ENCODE measurements around the gene CASZ1.

The CASZ1 gene

GRCh38 chr1:10657088-10657847 is 139.2 kb downstream of the CASZ1 start:
- H3K4me3 ChIP-seq (ENCODE audit: low read depth in 1 of 2, low read length in 2 of 2) = no peak overlapping the region
- peaks cover 34% of the 10 kb centered on the region for H3K36me3 ChIP-seq (ENCODE audit: insufficient read depth, low read length)
- peak overlapping the region; percentile 27 for H3K9ac ChIP-seq (ENCODE audit: low read length)
- no peaks in the 10 kb centered on the region for H3K27me3 ChIP-seq (ENCODE audit: control insufficient read depth in 1 of 2, insufficient read depth in 2 of 2, low read length in 2 of 2)
- no peaks in the 10 kb centered on the region for H3K9me3 ChIP-seq (ENCODE audit: low read length)
- peaks cover 73% of the 10 kb centered on the region for H3K4me1 ChIP-seq (ENCODE audit: insufficient read depth, low read length)
- peak overlapping the region; percentile 90 for H3K27ac ChIP-seq (ENCODE audit: low read depth, low read length)

- peaks cover 80% of the 10 kb centered on the region for H3K4me1 ChIP-seq (ENCODE audit: insufficient read depth, low read length)
- H3K27me3 ChIP-seq (ENCODE audit: control insufficient read depth in 1 of 2, insufficient read depth in 2 of 2, low read length in 2 of 2) = no peaks in the 10 kb centered on the region
- H3K27ac ChIP-seq (ENCODE audit: low read depth, low read length) = peak overlapping the region; percentile 90
- H3K9ac ChIP-seq (ENCODE audit: low read length) = no peak overlapping the region
- peaks cover 38% of the 10 kb centered on the region for H3K36me3 ChIP-seq (ENCODE audit: insufficient read depth, low read length)
- no peak overlapping the region for H3K4me3 ChIP-seq (ENCODE audit: low read depth in 1 of 2, low read length in 2 of 2)
- H3K9me3 ChIP-seq (ENCODE audit: low read length) = no peaks in the 10 kb centered on the region
These were observed 140.0 kb downstream of the CASZ1 start for GRCh38 chr1:10656431-10656830.

- peak overlapping the region; percentile 90 for H3K27ac ChIP-seq (ENCODE audit: low read depth, low read length)
- H3K27me3 ChIP-seq (ENCODE audit: control insufficient read depth in 1 of 2, insufficient read depth in 2 of 2, low read length in 2 of 2) = no peaks in the 10 kb centered on the region
- no peaks in the 10 kb centered on the region for H3K9me3 ChIP-seq (ENCODE audit: low read length)
- peaks cover 37% of the 10 kb centered on the region for H3K36me3 ChIP-seq (ENCODE audit: insufficient read depth, low read length)
- no peak overlapping the region for H3K9ac ChIP-seq (ENCODE audit: low read length)
- H3K4me1 ChIP-seq (ENCODE audit: insufficient read depth, low read length) = peaks cover 87% of the 10 kb centered on the region
- no peak overlapping the region for H3K4me3 ChIP-seq (ENCODE audit: low read depth in 1 of 2, low read length in 2 of 2)
These were observed 141.4 kb downstream of the CASZ1 start for GRCh38 chr1:10655002-10655401.

- peak overlapping the region; percentile 90 for H3K27ac ChIP-seq (ENCODE audit: low read depth, low read length)
- no peaks in the 10 kb centered on the region for H3K9me3 ChIP-seq (ENCODE audit: low read length)
- peaks cover 26% of the 10 kb centered on the region for H3K36me3 ChIP-seq (ENCODE audit: insufficient read depth, low read length)
- H3K9ac ChIP-seq (ENCODE audit: low read length) = no peak overlapping the region
- no peaks in the 10 kb centered on the region for H3K27me3 ChIP-seq (ENCODE audit: control insufficient read depth in 1 of 2, insufficient read depth in 2 of 2, low read length in 2 of 2)
- peaks cover 87% of the 10 kb centered on the region for H3K4me1 ChIP-seq (ENCODE audit: insufficient read depth, low read length)
- peak overlapping the region in 1 of 2 donors; percentile 9 for H3K4me3 ChIP-seq (ENCODE audit: low read depth in 1 of 2, low read length in 2 of 2)
These were observed 142.9 kb downstream of the CASZ1 start for GRCh38 chr1:10653370-10654125.

GRCh38 chr1:10652626-10653025 is 143.8 kb downstream of the CASZ1 start:
- Histone ChIP-seq H3K27me3 (ENCODE audit: control insufficient read depth in 1 of 2, insufficient read depth in 2 of 2, low read length in 2 of 2) (no peaks in the 10 kb centered on the region), H3K9ac (ENCODE audit: low read length) (peak overlapping the region; percentile 5), H3K4me3 (ENCODE audit: low read depth in 1 of 2, low read length in 2 of 2) (peak overlapping the region in 1 of 2 donors; percentile 22), H3K4me1 (ENCODE audit: insufficient read depth, low read length) (peaks cover 81% of the 10 kb centered on the region), H3K27ac (ENCODE audit: low read depth, low read length) (peak overlapping the region; percentile 90), H3K36me3 (ENCODE audit: insufficient read depth, low read length) (peaks cover 31% of the 10 kb centered on the region), H3K9me3 (ENCODE audit: low read length) (no peaks in the 10 kb centered on the region)

GRCh38 chr1:10651793-10652192 is 144.7 kb downstream of the CASZ1 start:
- Histone ChIP-seq H3K9ac (ENCODE audit: low read length) (no peak overlapping the region), H3K36me3 (ENCODE audit: insufficient read depth, low read length) (peaks cover 36% of the 10 kb centered on the region), H3K27ac (ENCODE audit: low read depth, low read length) (peak overlapping the region; percentile 36), H3K9me3 (ENCODE audit: low read length) (no peaks in the 10 kb centered on the region), H3K4me1 (ENCODE audit: insufficient read depth, low read length) (peaks cover 73% of the 10 kb centered on the region), H3K4me3 (ENCODE audit: low read depth in 1 of 2, low read length in 2 of 2) (no peak overlapping the region), H3K27me3 (ENCODE audit: control insufficient read depth in 1 of 2, insufficient read depth in 2 of 2, low read length in 2 of 2) (no peaks in the 10 kb centered on the region)

- Histone ChIP-seq H3K27me3 (ENCODE audit: control insufficient read depth in 1 of 2, insufficient read depth in 2 of 2, low read length in 2 of 2) (no peaks in the 10 kb centered on the region), H3K9me3 (ENCODE audit: low read length) (no peaks in the 10 kb centered on the region), H3K4me1 (ENCODE audit: insufficient read depth, low read length) (peaks cover 69% of the 10 kb centered on the region), H3K27ac (ENCODE audit: low read depth, low read length) (peak overlapping the region; percentile 36), H3K9ac (ENCODE audit: low read length) (no peak overlapping the region), H3K36me3 (ENCODE audit: insufficient read depth, low read length) (peaks cover 36% of the 10 kb centered on the region), H3K4me3 (ENCODE audit: low read depth in 1 of 2, low read length in 2 of 2) (no peak overlapping the region)
These were observed 145.1 kb downstream of the CASZ1 start for GRCh38 chr1:10651389-10651766.

- peaks cover 63% of the 10 kb centered on the region for H3K4me1 ChIP-seq (ENCODE audit: insufficient read depth, low read length)
- peak overlapping the region; percentile 42 for H3K27ac ChIP-seq (ENCODE audit: low read depth, low read length)
- H3K9me3 ChIP-seq (ENCODE audit: low read length) = no peaks in the 10 kb centered on the region
- no peaks in the 10 kb centered on the region for H3K27me3 ChIP-seq (ENCODE audit: control insufficient read depth in 1 of 2, insufficient read depth in 2 of 2, low read length in 2 of 2)
- H3K9ac ChIP-seq (ENCODE audit: low read length) = no peak overlapping the region
- no peak overlapping the region for H3K4me3 ChIP-seq (ENCODE audit: low read depth in 1 of 2, low read length in 2 of 2)
- H3K36me3 ChIP-seq (ENCODE audit: insufficient read depth, low read length) = peaks cover 42% of the 10 kb centered on the region
These were observed 145.7 kb downstream of the CASZ1 start for GRCh38 chr1:10650556-10651388.

- Histone ChIP-seq H3K4me3 (ENCODE audit: low read depth in 1 of 2, low read length in 2 of 2) (no peak overlapping the region), H3K27me3 (ENCODE audit: control insufficient read depth in 1 of 2, insufficient read depth in 2 of 2, low read length in 2 of 2) (no peaks in the 10 kb centered on the region), H3K27ac (ENCODE audit: low read depth, low read length) (peak overlapping the region; percentile 79), H3K4me1 (ENCODE audit: insufficient read depth, low read length) (peaks cover 52% of the 10 kb centered on the region), H3K9me3 (ENCODE audit: low read length) (no peaks in the 10 kb centered on the region), H3K9ac (ENCODE audit: low read length) (no peak overlapping the region), H3K36me3 (ENCODE audit: insufficient read depth, low read length) (peaks cover 50% of the 10 kb centered on the region)
These were observed 146.8 kb downstream of the CASZ1 start for GRCh38 chr1:10649517-10650201.

GRCh38 chr1:10648689-10649516 is 147.5 kb downstream of the CASZ1 start:
- no peak overlapping the region for H3K4me3 ChIP-seq (ENCODE audit: low read depth in 1 of 2, low read length in 2 of 2)
- H3K9me3 ChIP-seq (ENCODE audit: low read length) = no peaks in the 10 kb centered on the region
- H3K4me1 ChIP-seq (ENCODE audit: insufficient read depth, low read length) = peaks cover 44% of the 10 kb centered on the region
- no peak overlapping the region for H3K9ac ChIP-seq (ENCODE audit: low read length)
- H3K36me3 ChIP-seq (ENCODE audit: insufficient read depth, low read length) = peaks cover 51% of the 10 kb centered on the region
- no peaks in the 10 kb centered on the region for H3K27me3 ChIP-seq (ENCODE audit: control insufficient read depth in 1 of 2, insufficient read depth in 2 of 2, low read length in 2 of 2)
- H3K27ac ChIP-seq (ENCODE audit: low read depth, low read length) = peak overlapping the region; percentile 79

All from muscle layer of colon (tissue), 2 donors.